ENCODE data around the gene STRIP1. TPM values are rescaled to one million over a fixed set of nuclear protein-coding genes. Genes with fewer than 3 reads are reported as not detected.

Gene STRIP1
- total and polyA plus RNA-seq, 10 of the 15 experiments (the other 5 are each of a cell fraction or from before 2014, with no cell fraction given), result 6.3 to 26.6 (median 18.0) TPM

- no TSS peak for BruUV-seq (replicated peaks)
- H3K4me2 ChIP-seq (ENCODE audit: control insufficient read depth, insufficient read depth), result no peak overlapping the region
- no peaks in the 10 kb centered on the region for H3K36me3 ChIP-seq (ENCODE audit: control insufficient read depth in 2 of 2, insufficient read depth in 2 of 2, low read length in 1 of 2)
- SMC1A ChIA-PET (ENCODE audit: uncharacterized antibody, unreplicated experiment), result interaction anchor here (1.1 kb wide), 1 partner anchor 9 kb away, joined by 3 read pairs; no protein-coding TSS in a partner anchor
- WGBS (ENCODE audit: insufficient coverage, insufficient replicate concordance, low lambda C conversion rate, missing lambda C conversion rate), result 33% methylated on average over 3 of the region's 3 CpGs
- no peak overlapping the region for H3K27ac ChIP-seq (ENCODE audit: control insufficient read depth, insufficient read depth)
- in situ Hi-C loops (cut with MboI), result no loop called here
- H2AFZ ChIP-seq (ENCODE audit: control insufficient read depth, low read depth, low read length), result no peak overlapping the region
- intact Hi-C loops (cut with micrococcal nuclease; ENCODE audit: unreplicated experiment), result no loop called here
- H3K79me2 ChIP-seq (ENCODE audit: control insufficient read depth, insufficient read depth, low read length), result no peaks in the 10 kb centered on the region
- RAD21 ChIA-PET (ENCODE audit: unreplicated experiment), result interaction anchor here (0.9 kb wide), 1 partner anchor 29 kb away, joined by 3 read pairs; no protein-coding TSS in a partner anchor
- no peak for ATAC-seq
- H4K20me1 ChIP-seq (ENCODE audit: control insufficient read depth, insufficient read depth), result no peaks in the 10 kb centered on the region
- no peak for FAIRE-seq
- no peaks in the 10 kb centered on the region for H3K4me1 ChIP-seq (ENCODE audit: control insufficient read depth, insufficient read depth, low read length)
- H3K9me3 ChIP-seq (replicated peaks; ENCODE audit: control insufficient read depth, insufficient read depth, low read length), result no peaks in the 10 kb centered on the region
- POLR2A ChIA-PET, result no interaction called here
- no peak overlapping the region for H3K9ac ChIP-seq (ENCODE audit: control insufficient read depth, insufficient read depth, low read length)
- CTCF ChIA-PET, result interaction anchor here (1.0 to 2.1 kb wide), 5 partner anchors 11 to 28 kb away, joined by 3 to 13 read pairs (median 3); no protein-coding TSS in a partner anchor
- peaks cover 0 to 1% of the 10 kb centered on the region in 2 experiments; a peak in 2 of 4 replicates for H3K27me3 ChIP-seq (replicated peaks in 1 of 2; ENCODE audit: control insufficient read depth in 2 of 2, insufficient read depth in 2 of 2, low read length in 1 of 2)
- DNase-seq (ENCODE audit: low read depth, low spot score), result no peak
- no peak overlapping the region for H3K4me3 ChIP-seq
- TF ChIP-seq ZNF24 (IDR thresholded peaks at IDR 0.05), result no peak
- TF ChIP-seq RB1 (IDR thresholded peaks at IDR 0.05; ENCODE audit: borderline replicate concordance), result no peak
- TF ChIP-seq MTA3 (IDR thresholded peaks at IDR 0.05; ENCODE audit: borderline replicate concordance, low read length), result no peak
- TF ChIP-seq ETV6 (conservative IDR thresholded peaks at IDR 0.05 in 1 of 2, IDR thresholded peaks at IDR 0.05 in 1 of 2; ENCODE audit: borderline replicate concordance in 1 of 2, low read depth in 1 of 2), result no peak
- no peak for TF ChIP-seq ZNF217 (IDR thresholded peaks at IDR 0.05)
- TF ChIP-seq BRCA1 (IDR thresholded peaks at IDR 0.05; ENCODE audit: low read depth, low read length), result no peak
- no peak for TF ChIP-seq SUZ12 (IDR thresholded peaks at IDR 0.05; ENCODE audit: unreplicated experiment)
- TF ChIP-seq ZNF622 (IDR thresholded peaks at IDR 0.05), result no peak
- no peak for TF ChIP-seq REST (IDR thresholded peaks at IDR 0.05; ENCODE audit: low read depth, low read length)
- TF ChIP-seq JUND (IDR thresholded peaks at IDR 0.05; ENCODE audit: low read depth, low read length), result no peak
- no peak for TF ChIP-seq NFXL1 (IDR thresholded peaks at IDR 0.05; ENCODE audit: borderline replicate concordance)
- no peak for TF ChIP-seq NR2C2 (IDR thresholded peaks at IDR 0.05; ENCODE audit: borderline replicate concordance, control insufficient read depth, insufficient read length, low read depth)
- no peak for TF ChIP-seq SREBF1 (IDR thresholded peaks at IDR 0.05; ENCODE audit: low read length)
- no peak for TF ChIP-seq EZH2 (IDR thresholded peaks at IDR 0.05; ENCODE audit: borderline replicate concordance, control insufficient read depth, low read depth, low read length)
- TF ChIP-seq RAD21 (IDR thresholded peaks at IDR 0.05; ENCODE audit: insufficient read depth, low read depth, low read length), result no peak
- no peak for TF ChIP-seq RELB (IDR thresholded peaks at IDR 0.05; ENCODE audit: low read depth)
- no peak for TF ChIP-seq CHD4 (IDR thresholded peaks at IDR 0.05)
- TF ChIP-seq HDGF (IDR thresholded peaks at IDR 0.05), result no peak
These were observed 42.5 kb downstream of the STRIP1 start for GRCh38 chr1:110076789-110077500.
